ENCODE measurements around the gene ATP10B.

DNA sequence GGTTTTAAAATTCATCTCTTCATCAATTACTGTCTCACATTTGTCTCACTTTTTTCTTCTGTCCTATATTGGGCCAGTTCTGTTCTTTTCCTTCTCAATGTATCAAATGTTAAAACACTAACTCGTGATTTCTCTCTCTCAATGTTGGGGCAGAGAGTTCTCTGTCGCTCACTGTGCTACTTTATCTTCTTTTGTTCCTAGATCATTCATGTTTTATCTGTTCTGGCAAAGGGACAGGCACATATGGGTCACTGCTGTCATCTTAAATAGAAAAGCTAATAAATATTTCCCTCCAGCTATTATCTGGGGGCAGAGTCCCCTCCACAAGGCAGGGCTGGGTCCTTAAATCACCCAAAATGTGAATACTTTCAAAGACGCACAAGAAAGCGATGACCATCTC is 216.3 kb downstream of the ATP10B start:
- TF ChIP-seq, protein P1, sequence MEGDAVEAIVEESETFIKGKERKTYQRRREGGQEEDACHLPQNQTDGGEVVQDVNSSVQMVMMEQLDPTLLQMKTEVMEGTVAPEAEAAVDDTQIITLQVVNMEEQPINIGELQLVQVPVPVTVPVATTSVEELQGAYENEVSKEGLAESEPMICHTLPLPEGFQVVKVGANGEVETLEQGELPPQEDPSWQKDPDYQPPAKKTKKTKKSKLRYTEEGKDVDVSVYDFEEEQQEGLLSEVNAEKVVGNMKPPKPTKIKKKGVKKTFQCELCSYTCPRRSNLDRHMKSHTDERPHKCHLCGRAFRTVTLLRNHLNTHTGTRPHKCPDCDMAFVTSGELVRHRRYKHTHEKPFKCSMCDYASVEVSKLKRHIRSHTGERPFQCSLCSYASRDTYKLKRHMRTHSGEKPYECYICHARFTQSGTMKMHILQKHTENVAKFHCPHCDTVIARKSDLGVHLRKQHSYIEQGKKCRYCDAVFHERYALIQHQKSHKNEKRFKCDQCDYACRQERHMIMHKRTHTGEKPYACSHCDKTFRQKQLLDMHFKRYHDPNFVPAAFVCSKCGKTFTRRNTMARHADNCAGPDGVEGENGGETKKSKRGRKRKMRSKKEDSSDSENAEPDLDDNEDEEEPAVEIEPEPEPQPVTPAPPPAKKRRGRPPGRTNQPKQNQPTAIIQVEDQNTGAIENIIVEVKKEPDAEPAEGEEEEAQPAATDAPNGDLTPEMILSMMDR (IDR thresholded peaks at IDR 0.05) = no peak
- no peak for TF ChIP-seq POLR2A (IDR thresholded peaks at IDR 0.05)
